SH-SY5Y (cell line): ENCODE data around the gene LNPEP.

ENCODE experiments used
- GATA2 ChIP-seq: IDR thresholded peaks from 2 replicates; pipeline ENCODE4 v1.6.1; 2011; ENCODE audit warnings: mild to moderate bottlenecking, low read depth, low read length
- GATA3 ChIP-seq: IDR thresholded peaks from 2 replicates; pipeline ENCODE4 v1.6.1; 2011; ENCODE audit warnings: low read depth, mild to moderate bottlenecking, low read length, moderate library complexity

DNA sequence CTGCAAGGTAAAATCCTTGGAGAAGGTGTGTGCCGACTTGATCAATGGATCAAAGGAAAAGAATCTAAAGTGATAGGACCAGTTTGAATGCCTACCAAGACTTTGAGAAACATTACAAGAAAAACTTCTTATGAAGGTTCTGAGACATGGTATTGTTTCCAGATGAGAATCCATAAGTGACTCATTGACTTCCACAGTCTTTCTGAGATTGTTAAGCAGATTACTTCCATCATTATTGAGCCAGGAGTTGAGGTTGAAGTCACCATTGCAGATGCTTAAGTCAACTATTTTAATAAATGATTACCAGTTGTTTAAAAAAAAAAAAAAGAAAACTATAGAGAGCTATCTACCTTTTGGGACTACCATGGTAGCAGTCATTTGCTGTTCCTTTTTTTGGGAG, 7.0 kb downstream of the LNPEP start:
- TF ChIP-seq GATA2 (no peak), GATA3 (no peak)
